K562 (cell line): Measurements from ENCODE around the gene TMX1. TPM values are rescaled to one million over a fixed set of nuclear protein-coding genes. Genes with fewer than 3 reads are reported as not detected.

ENCODE experiments used
- ATAC-seq: fragments of 200-7000 bp; cut with Tn5 transposase; 3 replicates; pipeline ENCODE4 v1.9.1; 2020; ENCODE audit warnings: moderate library complexity
- BruUV-seq: library from RNA; stranded (reverse); fragments of 400-500 nt; replicated peaks from 2 replicates; lab custom pipeline; 2021; lab: Mats Ljungman, UMichigan
- CTCF ChIA-PET: fragments of 300-600 bp; formaldehyde crosslinking; extraction: SDS; loops from one replicate; lab custom pipeline; 2021; ENCODE audit warnings: low intra/inter-chr PET ratio; lab: Yijun Ruan, JAX
- POLR2A ChIA-PET: fragments of 300-600, 350-650 bp; sonication (Branson Sonifier 250); formaldehyde crosslinking; extraction: SDS; loops from one replicate; lab custom pipeline; 2021; ENCODE audit warnings: antibody characterized with exemption, inconsistent platforms; lab: Yijun Ruan, JAX
- DNase-seq, 4 experiments: peaks; one replicate each; pipeline versions ENCODE4 v3.0.0 to v3.0.0-alpha.2; 2011 to 2018; ENCODE audit warnings: low spot score in 3 of 4, mixed read lengths in 3 of 4; ENCODE audit errors: extremely low read depth in 1 of 4
- FAIRE-seq: peaks from 2 replicates; lab custom pipeline; 2011; peaks lifted over from hg19 to GRCh38; lab: Jason Lieb, UNC
- H2AFZ ChIP-seq: 2 replicates; pipeline ENCODE4 v1.6.0; 2011; ENCODE audit warnings: low read depth, low read length, control low read depth, inconsistent platforms
- H3K27ac ChIP-seq: fragments of 200-600 bp; 3 replicates; pipeline ENCODE4 v1.8.0; 2011; ENCODE audit warnings: low read depth, mild to moderate bottlenecking, control low read depth, inconsistent platforms, low read length, moderate library complexity, mixed read lengths; ENCODE audit errors: extremely low read depth
- H3K27me3 ChIP-seq, 2 experiments: fragments of 300-600 bp in 1 of 2; 2 replicates in 1 of 2; 3 replicates in 1 of 2; pipeline versions ENCODE4 v1.6.0 to v1.8.0; 2011; ENCODE audit warnings: inconsistent platforms in 2 of 2, low read length in 2 of 2, mild to moderate bottlenecking in 1 of 2, mixed read lengths in 1 of 2, moderate library complexity in 1 of 2; ENCODE audit not compliant: control insufficient read depth in 2 of 2, insufficient read depth in 2 of 2
- H3K36me3 ChIP-seq: fragments of 300-600 bp; 3 replicates; pipeline ENCODE4 v1.8.0; 2011; ENCODE audit warnings: mild to moderate bottlenecking, low read length, inconsistent platforms; ENCODE audit not compliant: control insufficient read depth, insufficient read depth
- H3K4me1 ChIP-seq, 2 experiments: fragments of 200-600 bp in 1 of 2; replicated peaks in 1 of 2; 2 replicates in 1 of 2; 3 replicates in 1 of 2; pipeline versions ENCODE4 v1.5.1 to v1.8.0; 2011; ENCODE audit warnings: inconsistent platforms in 2 of 2, low read length in 2 of 2, mild to moderate bottlenecking in 1 of 2, mixed read lengths in 1 of 2, moderate library complexity in 1 of 2; ENCODE audit not compliant: control insufficient read depth in 2 of 2, insufficient read depth in 2 of 2
- H3K4me2 ChIP-seq: 2 replicates; pipeline ENCODE4 v1.6.1; 2011; ENCODE audit warnings: low read length, control low read depth, inconsistent platforms, mixed read lengths; ENCODE audit not compliant: insufficient read depth
- H3K4me3 ChIP-seq: fragments of 200-600 bp; sonication (generic), shearing (Covaris generic); 2 replicates; pipeline ENCODE4 v1.5.1; 2016; ENCODE audit warnings: control low read depth, inconsistent platforms
- H3K79me2 ChIP-seq: fragments of 200-600 bp; 3 replicates; pipeline ENCODE4 v1.8.0; 2011; ENCODE audit warnings: low read length, inconsistent platforms; ENCODE audit not compliant: control insufficient read depth, insufficient read depth
- H3K9ac ChIP-seq, 2 experiments: 2 replicates each; pipeline versions ENCODE4 v1.6.0 to v1.6.1; 2011; ENCODE audit warnings: low read depth in 2 of 2, low read length in 2 of 2, control low read depth in 1 of 2, inconsistent platforms in 1 of 2, mild to moderate bottlenecking in 1 of 2, mixed read lengths in 1 of 2; ENCODE audit not compliant: insufficient read depth in 1 of 2
- H3K9me1 ChIP-seq: one replicate; pipeline ENCODE4 v1.6.0; 2011; ENCODE audit warnings: inconsistent platforms, mild to moderate bottlenecking, low read length, moderate library complexity; ENCODE audit not compliant: control insufficient read depth, insufficient read depth
- H3K9me3 ChIP-seq: replicated peaks from 2 replicates; pipeline ENCODE4 v1.5.1; 2011; ENCODE audit warnings: low read depth, low read length, inconsistent platforms; ENCODE audit not compliant: control insufficient read depth, insufficient read depth
- H4K20me1 ChIP-seq: replicated peaks from 2 replicates; pipeline ENCODE4 v1.6.1; 2011; ENCODE audit warnings: low read length, inconsistent platforms, mixed read lengths; ENCODE audit not compliant: control insufficient read depth, insufficient read depth
- ETV6 ChIP-seq, 3 experiments: fragments of 150-350 bp in 1 of 3; sonication (generic) in 1 of 3; formaldehyde crosslinking in 1 of 3; IDR thresholded peaks; 2 replicates each; pipeline versions ENCODE4 v1.6.1 to v1.8.0; 2014 to 2022; ENCODE audit warnings: borderline replicate concordance in 2 of 3, low read depth in 2 of 3, antibody characterized with exemption in 1 of 3, low read length in 1 of 3, mild to moderate bottlenecking in 1 of 3, missing genetic modification reagents in 1 of 3
- FOS ChIP-seq: IDR thresholded peaks from 3 replicates; pipeline ENCODE4 v1.6.1; 2011; ENCODE audit not compliant: insufficient read length; ENCODE audit errors: extremely low read depth
- HNRNPL ChIP-seq: fragments of 200-400 bp; formaldehyde crosslinking; IDR thresholded peaks from 2 replicates; pipeline ENCODE4 v1.6.1; 2017; ENCODE audit warnings: low read depth, mild to moderate bottlenecking, low read length
- IRF1 ChIP-seq: sonication (generic); formaldehyde crosslinking; IDR thresholded peaks from 2 replicates; pipeline ENCODE4 v1.8.0; 2022; ENCODE audit warnings: missing genetic modification reagents, mild to moderate bottlenecking, borderline replicate concordance
- MAZ ChIP-seq, 2 experiments: fragments of 450-650 bp in 1 of 2; sonication (generic) in 1 of 2; formaldehyde crosslinking; IDR thresholded peaks in 1 of 2; conservative IDR thresholded peaks in 1 of 2; 2 replicates each; pipeline versions ENCODE4 v1.4.0 to v1.5.0; 2020; ENCODE audit warnings: mild to moderate bottlenecking in 1 of 2, missing genetic modification reagents in 1 of 2
- PHTF2 ChIP-seq: fragments of 250-450 bp; sonication (Bioruptor Pico); IDR thresholded peaks from 2 replicates; pipeline ENCODE4 v1.5.0; 2021; ENCODE audit warnings: mild to moderate bottlenecking
- RBFOX2 ChIP-seq: fragments of 200-400 bp; formaldehyde crosslinking; IDR thresholded peaks from 2 replicates; pipeline ENCODE4 v1.6.1; 2017; ENCODE audit warnings: low read depth, mild to moderate bottlenecking, low read length, moderate library complexity
- SMARCC2 ChIP-seq: fragments of 450-650 bp; IDR thresholded peaks from 2 replicates; pipeline ENCODE4 v1.6.1; 2017; ENCODE audit warnings: antibody characterized with exemption, moderate library complexity, mild to moderate bottlenecking, low read depth
- SNAPC5 ChIP-seq: fragments of 250-450 bp; sonication (Bioruptor Pico); IDR thresholded peaks from 2 replicates; pipeline ENCODE4 v1.8.0; 2021; ENCODE audit warnings: moderate library complexity, mild to moderate bottlenecking, inconsistent platforms
- SRSF7 ChIP-seq: fragments of 200-400 bp; formaldehyde crosslinking; optimal IDR thresholded peaks from 2 replicates; pipeline ENCODE3; 2017; ENCODE audit warnings: mild to moderate bottlenecking, low read depth, low read length
- ZBTB17 ChIP-seq: fragments of 450-650 bp; formaldehyde crosslinking; IDR thresholded peaks from 2 replicates; pipeline ENCODE4 v1.4.0; 2020; ENCODE audit warnings: mild to moderate bottlenecking
- WGBS: fragments of 100-300 bp; shearing (Covaris generic); methylation state at CpG from one replicate; pipeline ENCODE4 v1.1.6; 2016; ENCODE audit warnings: low coverage, mixed read lengths; ENCODE audit not compliant: insufficient coverage; ENCODE audit errors: missing lambda C conversion rate; 5-methylcytosine and 5-hydroxymethylcytosine counted together
- in situ Hi-C: fragments of 300-500 bp; cut with MboI; formaldehyde crosslinking; loops from 4 replicates; pipeline ENCODE4 v1.15.0; 2018; ENCODE audit warnings: inconsistent platforms, mixed read lengths
- intact Hi-C: fragments of 100-400 bp; cut with micrococcal nuclease; formaldehyde crosslinking; loops from 2 replicates; pipeline ENCODE4 v1.14.2; 2022
- polyA plus RNA-seq, 8 experiments: library from polyadenylated mRNA; depleted of rRNA in 4 of 8; stranded (reverse) in 5 of 8; unstranded in 3 of 8; fragments of >200 nt; fragmentation: Nextera tagmentation in 2 of 8; fragmentation: Illumina TruSeq in 1 of 8; extraction: Ambion mirVana in 2 of 8; extraction: Trizol in 1 of 8; gene quantifications; 2 replicates each; pipeline versions ENCODE4 v1.2.1 to v1.2.3, GENCODE V29; 2011 to 2014; ENCODE audit warnings: inconsistent platforms in 1 of 8, missing spikeins in 1 of 8
- total RNA-seq, 7 experiments: library from RNA; depleted of rRNA in 6 of 7; stranded (reverse); fragments of >200 nt in 6 of 7; fragmentation: Illumina TruSeq in 2 of 7; extraction: Trizol in 2 of 7; gene quantifications; 2 replicates each; pipeline versions ENCODE4 v1.2.1 to v1.2.3, GENCODE V29; 2011 to 2021; ENCODE audit warnings: low replicate concordance in 1 of 7
- TF ChIP-seq, protein P1 (sequence below): sonication (generic); formaldehyde crosslinking; IDR thresholded peaks from 2 replicates; pipeline ENCODE4 v1.8.0; 2022; ENCODE audit warnings: mild to moderate bottlenecking, missing genetic modification reagents

TMX1 gene
- total and polyA plus RNA-seq, 9 of the 15 experiments (the other 6 are each of a cell fraction or from before 2014, with no cell fraction given), result 19.5 to 101 (median 34.7) TPM

DNA sequence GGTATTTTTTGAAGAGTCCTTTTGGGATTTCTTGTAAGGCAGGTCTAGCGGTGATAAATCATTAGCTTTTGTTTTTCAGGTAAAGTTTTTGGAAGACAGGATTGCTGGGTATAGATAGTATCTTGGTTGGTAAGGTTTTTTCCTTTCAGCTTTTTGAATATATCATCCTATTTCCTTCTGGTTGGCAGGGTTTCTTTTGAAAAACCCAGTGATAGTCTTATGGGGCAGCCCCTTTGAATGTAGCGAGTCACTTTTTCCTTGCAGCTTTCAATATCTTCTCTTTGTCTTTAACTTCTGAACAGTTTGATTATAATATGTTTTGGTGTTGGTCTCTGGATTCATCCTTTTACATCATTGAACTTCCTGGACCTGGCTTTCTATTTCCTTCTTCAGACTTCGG lies 20.2 kb downstream of the TMX1 start:
- Histone ChIP-seq H3K9ac (no peak overlapping the region), H3K79me2 (no peaks in the 10 kb centered on the region), H3K4me1 (no peaks in the 10 kb centered on the region), H3K4me2 (no peak overlapping the region)
- TF ChIP-seq SNAPC5 (no peak), SRSF7 (no peak), SMARCC2 (no peak), PHTF2 (CRISPR knock-in tag) (no peak), IRF1 (CRISPR knock-in tag) (no peak), MAZ (CRISPR knock-in tag; conservative IDR thresholded peaks at IDR 0.05 in 1 of 2, IDR thresholded peaks at IDR 0.05 in 1 of 2) (no peak), FOS (no peak), HNRNPL (no peak), ETV6 (IDR thresholded peaks at IDR 0.05; ENCODE audit: borderline replicate concordance in 1 of 2, low read depth in 2 of 2, low read length in 1 of 2) (no peak), ETV6 (CRISPR knock-in tag; IDR thresholded peaks at IDR 0.05; ENCODE audit: borderline replicate concordance) (no peak), RBFOX2 (no peak), ZBTB17 (CRISPR knock-in tag) (no peak)
- TF ChIP-seq, protein P1, sequence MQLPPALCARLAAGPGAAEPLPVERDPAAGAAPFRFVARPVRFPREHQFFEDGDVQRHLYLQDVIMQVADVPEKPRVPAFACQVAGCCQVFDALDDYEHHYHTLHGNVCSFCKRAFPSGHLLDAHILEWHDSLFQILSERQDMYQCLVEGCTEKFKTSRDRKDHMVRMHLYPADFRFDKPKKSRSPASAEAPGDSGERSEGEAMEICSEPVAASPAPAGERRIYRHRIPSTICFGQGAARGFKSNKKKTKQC (CRISPR knock-in tag), result no peak
- TF ChIP-seq, all 486 proteins: peak for 0
- H4K20me1 ChIP-seq, result no peaks in the 10 kb centered on the region
- ChIA-PET POLR2A (no interaction called here), CTCF (no interaction called here)
- DNase-seq (no peak), ATAC-seq (no peak), FAIRE-seq (no peak)
- H3K9me1 ChIP-seq, result no peaks in the 10 kb centered on the region
- no TSS peak for BruUV-seq
- intact Hi-C loops, result no loop called here
- H3K9me3 ChIP-seq, result no peaks in the 10 kb centered on the region
- H3K4me3 ChIP-seq, result no peak overlapping the region
- H3K27me3 ChIP-seq, result no peaks in the 10 kb centered on the region
- no peak overlapping the region for H2AFZ ChIP-seq
- peaks cover 35% of the 10 kb centered on the region; the same call in 1 of the 3 replicates for H3K36me3 ChIP-seq
- in situ Hi-C loops, result loop anchor here (10.0 kb wide), 1 partner anchor 1405 kb away; no protein-coding TSS in a partner anchor
- no peak overlapping the region for H3K27ac ChIP-seq
- WGBS, result 100% methylated on average over 3 of the region's 3 CpGs
